NOMO-1 treated with DMSO at 0.1 percent for 48 hours (cell line): ENCODE data around the gene MEF2B.

Experiments
- DNase-seq: peaks from one replicate; lab custom pipeline; 2025; ENCODE audit not compliant: unreplicated experiment; lab: John Stamatoyannopoulos, UW

Gene MEF2B

DNA sequence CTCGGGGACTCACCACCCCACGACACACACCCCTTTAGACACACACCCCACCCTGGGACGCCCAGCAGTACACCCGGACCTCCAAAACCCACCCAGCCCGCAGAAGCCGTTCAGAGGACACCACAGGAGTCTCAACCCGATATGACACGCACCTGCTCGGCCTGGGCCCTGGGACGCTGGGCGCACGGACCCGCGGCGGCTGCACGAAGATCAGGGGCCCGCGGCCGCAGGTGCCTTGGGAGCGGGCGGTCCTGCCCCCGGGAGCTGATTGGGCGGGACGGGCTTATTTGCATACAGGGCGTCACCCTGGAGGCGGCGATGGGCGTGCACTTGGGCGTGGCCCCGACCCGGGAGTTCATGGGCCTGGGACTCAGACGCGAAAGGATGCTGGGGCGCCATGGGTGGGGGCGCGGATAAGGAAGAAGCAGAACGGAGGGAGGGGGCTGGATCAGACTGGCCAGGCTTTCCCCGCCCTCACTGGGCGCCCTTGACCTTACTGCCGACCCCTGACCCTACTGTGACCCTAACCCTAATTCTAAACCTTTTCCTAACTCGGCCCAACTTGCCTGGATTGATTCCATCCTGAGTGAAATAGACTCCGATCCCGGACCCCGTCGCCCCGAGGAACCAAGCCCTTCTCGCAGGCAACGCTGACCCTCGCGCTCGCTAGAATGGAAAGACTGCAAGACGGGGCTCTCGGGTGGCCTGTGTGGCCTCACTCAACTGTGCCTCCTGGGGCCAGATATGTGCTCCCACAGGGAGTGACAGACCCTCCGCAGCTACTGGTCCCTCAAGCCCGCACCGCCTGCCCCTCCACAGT lies at the start of gene MEF2B:
MEF2B (minus strand) TSS at position 211 of the 820 bp plus-strand sequence. CDS start 19,528 bp downstream, outside the sequence.
- DNase-seq, result peak; percentile 19

DNA sequence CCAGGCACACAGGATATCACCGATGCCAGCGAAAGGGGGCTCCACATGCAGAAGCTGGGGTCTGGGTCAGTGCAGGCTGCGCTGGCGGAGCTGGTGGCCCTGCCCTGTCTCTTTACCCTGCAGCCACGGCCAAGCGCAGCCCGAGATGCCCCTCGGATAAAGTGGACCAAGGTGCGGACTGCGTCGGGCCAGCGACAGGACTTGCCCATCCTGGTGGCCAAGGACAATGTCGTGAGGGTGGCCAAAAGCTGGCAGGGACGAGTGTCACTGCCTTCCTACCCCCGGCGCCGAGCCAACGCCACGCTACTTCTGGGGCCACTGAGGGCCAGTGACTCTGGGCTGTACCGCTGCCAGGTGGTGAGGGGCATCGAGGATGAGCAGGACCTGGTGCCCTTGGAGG lies 48.8 kb upstream of the MEF2B start:
- DNase-seq, result no peak

DNA sequence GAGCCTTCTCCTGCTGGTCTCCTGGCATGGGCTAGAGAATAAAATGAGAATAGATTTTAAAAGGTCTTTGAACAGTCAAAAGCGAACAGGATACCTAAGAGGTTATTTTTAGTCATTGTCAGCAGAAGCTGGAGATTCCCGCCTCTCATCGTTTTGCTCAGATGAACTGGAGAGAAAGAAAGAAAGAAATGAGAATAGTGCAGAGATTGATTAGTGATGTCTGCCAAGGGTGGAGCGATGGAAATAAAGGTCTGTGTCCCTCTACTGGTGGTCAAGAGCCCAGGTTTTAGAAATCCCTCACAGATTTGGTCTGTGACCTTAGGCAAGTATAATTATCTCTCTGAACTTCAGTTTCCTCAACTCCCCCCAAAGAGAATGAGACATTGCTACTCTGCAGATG lies 47.0 kb upstream of the MEF2B start:
- no peak for DNase-seq

DNA sequence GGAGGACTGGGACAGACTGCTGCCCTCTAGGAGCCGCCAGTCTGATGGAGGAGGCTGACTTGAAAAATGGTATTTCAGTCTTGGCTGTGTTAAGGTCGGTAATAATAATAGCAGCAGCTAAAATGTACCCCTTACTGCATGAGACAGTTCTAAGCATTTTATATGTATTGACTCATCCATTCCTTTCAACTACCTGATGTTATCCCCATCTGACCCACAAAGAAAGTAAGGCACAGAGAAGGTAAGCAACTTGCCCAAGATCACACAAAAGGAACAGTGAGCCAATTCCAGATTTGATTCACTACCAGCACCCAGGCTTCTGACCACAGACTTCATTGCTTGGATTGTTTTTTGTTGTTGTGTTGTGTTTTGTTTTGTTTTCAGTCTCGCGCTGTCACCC lies 45.7 kb upstream of the MEF2B start:
- no peak for DNase-seq

DNA sequence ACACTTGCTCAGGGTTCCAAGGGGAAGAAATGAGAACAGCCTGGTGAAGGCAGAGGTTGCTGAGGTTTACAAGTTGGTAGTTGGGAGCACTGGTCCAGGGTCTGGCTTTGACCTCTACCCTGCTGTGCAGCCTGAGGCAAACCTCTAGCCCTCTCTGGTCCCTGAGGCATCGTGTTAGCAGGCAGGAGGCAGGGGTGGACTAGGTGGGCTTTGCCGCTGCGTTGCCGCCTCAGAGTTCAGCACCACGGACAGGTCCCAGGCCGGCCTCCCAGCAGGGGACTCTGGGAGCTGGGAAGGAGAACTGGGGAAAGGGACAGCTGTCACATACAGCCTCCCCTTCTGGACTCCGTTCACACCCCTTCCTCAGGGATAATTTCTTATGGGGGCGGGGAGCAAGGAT lies 44.8 kb upstream of the MEF2B start:
- DNase-seq, result peak; percentile 27

DNA sequence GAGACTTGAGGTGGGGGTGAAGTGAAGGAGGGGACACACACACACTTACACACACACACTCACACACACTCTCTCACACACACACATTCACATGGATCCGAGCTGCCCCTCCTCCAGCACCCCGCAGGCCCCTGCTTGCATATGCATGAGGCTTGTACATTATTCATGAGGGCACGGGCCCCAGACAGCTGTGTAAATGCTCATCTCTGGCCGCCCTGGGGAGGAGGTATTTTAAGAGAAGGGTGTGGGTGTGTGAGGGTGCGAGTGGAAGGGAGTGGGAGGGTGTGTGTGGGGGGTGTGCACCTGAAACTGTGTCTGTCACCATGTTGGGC lies 44.1 kb upstream of the MEF2B start:
- DNase-seq, result no peak

DNA sequence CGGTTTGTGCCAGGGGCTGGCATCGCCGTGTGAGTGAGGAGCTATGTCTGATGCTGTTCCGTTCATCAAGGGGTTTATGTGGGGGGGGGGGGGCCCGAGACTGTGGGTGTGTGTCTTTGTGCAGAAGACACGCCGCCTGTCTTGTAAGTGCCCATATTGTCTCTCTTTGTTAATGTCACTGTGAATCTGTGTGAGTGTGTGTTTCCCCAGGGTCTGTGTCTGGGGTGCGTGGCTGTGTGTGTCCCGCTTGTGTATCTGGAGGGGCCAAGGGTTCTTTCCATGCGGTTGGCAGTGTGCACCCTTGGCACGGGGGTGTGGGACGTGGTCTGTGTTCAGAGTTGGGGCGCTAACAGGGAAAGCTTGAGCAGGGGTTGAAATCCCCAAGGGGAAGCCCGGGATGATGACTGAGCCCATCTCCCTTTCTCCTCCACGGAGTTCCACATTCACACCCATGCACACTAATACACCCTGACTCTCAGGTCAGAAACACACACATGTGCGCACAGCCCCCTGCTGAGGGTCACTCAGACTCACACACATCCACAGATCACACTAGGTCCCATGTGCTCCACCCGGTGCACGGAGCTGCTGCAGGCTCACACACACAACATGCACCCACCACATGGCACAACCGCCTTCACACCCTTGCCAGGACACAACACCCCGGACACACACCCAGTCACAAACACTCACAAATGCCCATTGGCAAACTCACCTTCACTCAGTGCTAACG lies 43.5 kb upstream of the MEF2B start:
- no peak for DNase-seq

DNA sequence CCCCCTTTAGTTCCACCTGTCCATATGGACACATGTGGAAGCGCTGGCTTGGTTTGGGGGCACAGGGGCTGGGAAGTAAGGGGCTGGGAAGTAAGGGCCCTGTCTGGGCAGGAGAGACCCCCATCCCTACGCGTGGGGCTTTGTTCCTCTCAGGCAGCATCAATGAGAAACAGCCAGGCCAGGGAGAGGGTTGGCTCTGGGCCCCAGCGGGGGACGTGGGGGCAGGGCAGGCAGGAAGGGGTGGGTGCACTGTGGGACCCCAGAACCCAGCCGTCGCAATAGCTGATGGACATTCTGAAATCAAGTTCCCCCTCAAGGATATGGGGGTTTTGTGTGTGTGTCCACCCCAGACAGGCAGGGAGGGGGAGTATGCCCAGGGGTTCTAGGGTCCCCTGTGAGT lies 42.9 kb upstream of the MEF2B start:
- DNase-seq, result no peak

DNA sequence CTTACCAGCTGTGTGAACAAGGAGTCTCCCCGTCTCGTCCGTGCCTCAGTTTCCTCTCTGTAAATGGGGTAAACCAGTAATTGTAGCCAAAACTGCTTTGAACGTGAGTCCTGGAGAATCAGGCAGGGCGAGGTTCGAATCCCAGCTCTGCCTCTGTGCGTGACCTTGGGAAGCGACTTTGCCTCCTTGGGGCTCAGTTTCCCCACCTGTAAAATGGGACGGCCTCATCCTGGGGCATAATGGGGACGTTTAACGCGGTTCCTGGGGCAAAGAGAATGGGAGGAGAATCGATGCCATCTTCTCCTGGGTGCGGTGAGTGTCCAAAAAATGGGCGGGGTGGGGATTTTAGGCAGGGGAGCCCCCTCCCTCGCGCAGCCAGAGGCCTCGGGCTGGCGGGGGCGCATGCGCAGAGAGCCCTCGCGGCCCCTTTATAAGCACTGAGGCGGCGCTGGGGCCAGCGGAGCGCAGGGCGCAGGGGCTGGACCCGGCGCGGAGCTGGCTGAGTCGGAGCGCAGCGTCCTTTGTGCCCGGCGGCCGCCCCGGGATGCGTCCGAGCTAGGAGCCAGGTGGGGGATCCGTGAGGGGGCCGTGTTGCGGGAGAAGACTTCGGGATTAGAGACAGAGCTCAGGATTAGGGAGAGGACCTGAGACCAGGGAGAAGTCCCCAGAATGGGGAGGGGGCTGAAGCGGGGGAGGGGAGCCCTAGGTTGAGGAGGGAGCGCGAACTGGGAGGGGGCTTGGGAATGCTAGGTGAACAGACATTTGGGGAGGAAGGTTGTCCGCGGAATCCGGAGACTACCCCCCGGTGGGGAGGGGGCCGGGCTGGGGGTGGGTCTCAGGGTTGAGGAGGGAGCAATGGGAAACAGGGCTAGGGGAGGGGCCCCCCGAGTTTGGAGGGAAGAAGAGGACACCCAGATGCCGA lies 41.7 kb upstream of the MEF2B start, which contains the start of gene NCAN:
NCAN (plus strand) TSS at position 460 of the 922 bp plus-strand sequence. CDS start 4,996 bp downstream, outside the sequence.
- no peak for DNase-seq

DNA sequence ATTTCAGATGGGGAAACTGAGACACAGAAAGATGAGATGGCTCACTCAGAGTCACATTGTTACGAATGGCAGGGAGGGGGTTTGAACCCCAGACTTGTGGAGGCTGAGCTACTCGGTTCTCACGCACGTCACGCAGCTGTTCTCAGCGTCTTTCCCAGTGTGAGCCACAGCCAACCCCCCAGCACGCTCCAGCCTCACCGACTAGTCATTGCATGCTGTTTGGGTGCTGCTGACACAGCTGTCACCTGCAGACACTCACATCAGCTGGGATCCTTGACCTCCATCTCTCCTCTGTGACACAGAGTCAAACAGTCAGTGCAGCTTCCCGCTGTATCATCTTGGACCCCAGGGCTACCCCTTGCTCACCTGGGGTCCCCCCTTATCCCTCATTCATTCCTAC lies 39.3 kb upstream of the MEF2B start:
- no peak for DNase-seq

DNA sequence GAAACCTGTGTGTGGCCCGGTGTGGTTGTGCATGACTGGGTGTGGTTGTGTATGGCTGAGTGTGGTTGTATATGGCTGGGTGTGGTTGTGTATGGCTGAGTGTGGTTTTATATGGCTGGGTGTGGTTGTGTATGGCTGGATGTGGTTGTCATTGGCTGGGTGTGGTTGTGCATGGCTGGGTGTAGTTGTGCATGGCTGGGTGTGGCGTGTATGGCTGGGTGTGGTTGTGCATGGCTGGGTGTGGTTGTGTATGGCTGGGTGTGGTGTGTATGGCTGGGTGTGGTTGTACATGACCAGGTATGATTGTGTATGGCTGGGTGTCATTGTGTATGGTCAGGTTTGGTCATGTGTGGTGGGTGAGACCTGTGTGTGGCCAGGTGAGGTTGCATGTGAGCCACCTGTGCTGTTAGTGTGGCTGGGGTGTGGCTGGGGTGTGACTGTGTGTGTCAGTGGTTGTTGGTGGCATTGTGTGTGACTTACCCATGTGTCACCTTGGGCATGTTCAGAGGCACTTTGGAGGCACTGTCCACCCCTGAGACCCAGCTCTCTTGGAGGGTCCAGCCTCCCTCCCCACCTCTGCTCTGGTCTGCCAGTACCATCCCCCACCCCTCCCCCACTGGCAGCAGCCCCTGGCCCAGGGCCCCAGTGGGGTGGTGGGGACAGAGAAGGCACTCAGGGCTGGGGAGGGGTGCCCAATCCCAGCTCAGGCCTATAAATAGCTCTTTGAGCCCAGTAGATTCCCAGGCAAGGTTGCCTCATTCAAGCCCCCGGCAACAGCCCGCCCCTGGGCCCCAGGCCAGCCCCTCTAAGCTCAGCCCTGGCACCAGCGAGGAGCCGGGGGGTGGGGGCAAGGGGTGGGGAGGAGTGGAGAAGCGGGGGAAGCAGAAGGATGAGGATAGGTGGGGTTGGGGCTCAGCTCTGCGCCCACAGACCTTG lies 37.8 kb upstream of the MEF2B start:
- DNase-seq, result no peak

DNA sequence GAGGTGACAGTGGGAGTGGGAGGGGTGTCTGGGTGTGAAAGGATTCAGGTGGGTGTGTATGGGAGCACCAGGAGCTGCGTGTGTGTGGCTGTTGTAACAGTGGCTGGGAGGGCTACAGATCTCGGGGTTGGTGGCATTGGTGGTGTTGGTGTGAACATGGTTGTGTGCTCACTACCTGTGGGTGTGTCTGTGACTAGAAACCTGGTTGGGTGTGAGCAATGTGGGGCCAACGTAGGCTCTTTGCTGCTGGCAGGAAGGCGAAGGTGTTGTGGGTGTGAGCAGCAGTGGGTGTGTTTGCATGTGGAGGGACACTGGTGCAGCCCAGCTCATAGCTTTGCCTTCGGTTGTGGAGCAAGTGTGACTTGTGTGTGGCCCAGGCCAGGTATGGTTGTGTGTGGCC lies 36.9 kb upstream of the MEF2B start:
- no peak for DNase-seq

DNA sequence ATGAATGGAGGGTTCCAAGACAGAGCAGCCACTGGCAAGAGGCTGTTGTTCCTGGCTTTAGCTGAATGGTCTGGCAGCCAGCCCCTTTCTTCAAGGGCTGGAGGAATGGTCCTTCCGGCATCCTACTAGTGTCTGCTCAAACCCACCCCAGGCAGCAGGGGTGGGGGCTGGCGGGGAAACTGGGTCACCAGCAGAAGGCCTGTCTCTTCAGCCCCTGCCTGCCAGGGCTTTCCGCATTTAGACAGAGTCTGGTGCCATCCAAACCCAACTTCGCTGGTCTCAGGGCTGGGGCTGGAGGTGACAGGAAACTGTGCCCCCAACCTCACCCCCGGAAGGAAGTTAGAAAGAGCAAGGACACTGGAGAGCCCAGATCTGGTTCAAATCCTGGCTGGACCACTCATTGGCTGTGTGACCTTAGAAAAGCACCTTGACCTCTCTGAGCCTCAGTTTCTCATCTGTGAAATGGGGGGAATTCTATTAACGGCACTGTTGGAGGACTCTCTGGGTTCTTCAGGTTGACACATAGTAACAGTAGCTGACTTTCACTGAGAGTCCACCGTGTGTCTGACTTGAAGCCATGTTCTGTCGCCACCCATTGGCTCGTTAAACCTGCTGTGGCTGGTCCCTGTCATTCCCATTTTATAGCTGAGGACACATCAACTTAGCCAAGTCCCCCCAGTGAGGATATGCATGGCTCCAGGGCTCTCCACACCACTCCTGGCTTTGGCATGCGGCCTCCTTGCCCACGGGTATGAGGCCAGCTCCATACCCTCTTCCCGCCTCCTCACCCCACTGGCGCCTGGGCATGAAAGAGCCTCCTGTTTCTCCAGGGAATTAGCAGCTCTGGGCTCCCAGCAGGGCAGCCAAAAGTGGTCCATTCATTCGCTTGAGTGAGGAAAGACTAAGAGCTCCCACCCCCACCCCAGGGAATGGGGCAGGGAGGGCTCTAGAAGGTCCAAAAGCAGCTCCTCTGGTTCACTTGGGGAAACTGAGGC lies 35.6 kb upstream of the MEF2B start:
- DNase-seq, result no peak

DNA sequence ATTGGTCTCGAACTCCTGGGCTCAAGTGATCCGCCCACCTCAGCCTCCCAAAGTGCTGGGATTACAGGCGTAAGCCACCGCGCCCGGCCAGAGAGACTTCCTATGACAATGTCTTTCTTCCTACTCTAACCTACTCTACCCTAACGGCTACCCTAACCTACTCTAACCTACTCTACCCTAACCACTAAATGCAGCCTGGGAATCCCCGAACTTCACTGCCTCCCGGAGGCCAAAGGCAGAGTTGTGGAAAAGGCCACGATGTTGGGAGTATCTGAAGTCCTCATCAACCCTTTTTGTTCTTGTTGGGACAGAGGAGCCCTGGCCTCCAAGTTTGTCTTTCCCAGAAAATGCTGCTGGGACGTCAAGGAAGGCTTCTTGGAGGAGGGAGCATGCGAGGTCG lies 34.1 kb upstream of the MEF2B start:
- DNase-seq, result no peak

DNA sequence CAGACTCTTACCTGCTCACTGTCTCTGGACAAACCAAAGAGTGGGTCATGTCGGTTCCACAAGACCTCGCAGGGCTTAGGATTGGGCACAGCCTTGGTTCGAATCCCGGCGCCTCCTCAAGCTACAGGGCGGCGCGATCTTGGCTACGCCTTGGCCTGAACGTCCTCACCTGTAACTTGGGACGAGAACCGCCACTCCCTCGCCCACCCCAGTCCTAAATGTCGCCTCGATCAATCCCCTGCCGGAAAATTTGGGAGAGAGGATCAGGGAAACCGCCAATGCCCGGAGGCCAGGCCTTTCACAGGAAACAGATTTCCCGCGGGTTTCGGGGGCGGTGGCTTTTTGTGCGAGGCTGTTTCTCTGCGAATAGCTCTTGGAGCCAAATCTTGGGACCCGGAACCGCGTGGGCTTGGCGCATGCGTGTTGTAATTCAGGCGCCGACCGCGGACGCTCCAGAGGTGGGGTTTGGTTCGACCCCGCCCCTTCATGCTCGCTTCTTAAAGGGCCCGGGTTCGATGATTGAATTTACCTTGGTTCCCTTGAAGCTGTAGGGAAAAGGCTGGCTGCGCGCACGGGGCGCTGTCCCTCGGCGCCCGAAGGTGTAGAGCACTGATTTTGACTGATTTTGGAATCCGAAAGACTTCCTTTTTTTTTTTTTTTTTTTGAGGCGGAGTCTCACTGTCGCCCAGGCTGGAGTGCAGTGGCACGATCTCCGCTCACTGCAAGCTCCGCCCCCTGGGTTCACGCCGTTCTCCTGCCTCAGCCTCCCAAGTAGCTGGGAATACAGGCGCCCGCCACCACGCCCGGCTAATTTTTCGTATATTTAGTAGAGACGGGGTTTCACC lies 33.2 kb upstream of the MEF2B start, which contains the start of gene NR2C2AP:
NR2C2AP (minus strand) TSS at position 403 of the 845 bp plus-strand sequence; CDS start at position 49, 354 bp downstream.
- DNase-seq, result peak; percentile 91

DNA sequence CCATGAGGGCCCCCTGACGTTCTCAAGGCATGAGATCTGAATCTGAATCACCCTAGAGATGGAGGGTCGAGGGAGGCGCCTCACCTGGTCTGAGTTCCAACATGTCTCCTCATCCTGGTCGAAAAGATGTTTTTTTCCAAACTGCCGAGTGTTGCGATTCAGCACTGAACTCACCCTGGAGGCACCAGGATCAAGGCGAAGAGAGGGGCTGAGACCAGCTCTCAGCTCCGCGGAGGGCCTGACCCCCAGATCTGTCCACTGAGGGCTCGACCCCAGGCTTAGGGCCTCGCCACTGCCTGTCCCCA lies 32.6 kb upstream of the MEF2B start:
- no peak for DNase-seq

DNA sequence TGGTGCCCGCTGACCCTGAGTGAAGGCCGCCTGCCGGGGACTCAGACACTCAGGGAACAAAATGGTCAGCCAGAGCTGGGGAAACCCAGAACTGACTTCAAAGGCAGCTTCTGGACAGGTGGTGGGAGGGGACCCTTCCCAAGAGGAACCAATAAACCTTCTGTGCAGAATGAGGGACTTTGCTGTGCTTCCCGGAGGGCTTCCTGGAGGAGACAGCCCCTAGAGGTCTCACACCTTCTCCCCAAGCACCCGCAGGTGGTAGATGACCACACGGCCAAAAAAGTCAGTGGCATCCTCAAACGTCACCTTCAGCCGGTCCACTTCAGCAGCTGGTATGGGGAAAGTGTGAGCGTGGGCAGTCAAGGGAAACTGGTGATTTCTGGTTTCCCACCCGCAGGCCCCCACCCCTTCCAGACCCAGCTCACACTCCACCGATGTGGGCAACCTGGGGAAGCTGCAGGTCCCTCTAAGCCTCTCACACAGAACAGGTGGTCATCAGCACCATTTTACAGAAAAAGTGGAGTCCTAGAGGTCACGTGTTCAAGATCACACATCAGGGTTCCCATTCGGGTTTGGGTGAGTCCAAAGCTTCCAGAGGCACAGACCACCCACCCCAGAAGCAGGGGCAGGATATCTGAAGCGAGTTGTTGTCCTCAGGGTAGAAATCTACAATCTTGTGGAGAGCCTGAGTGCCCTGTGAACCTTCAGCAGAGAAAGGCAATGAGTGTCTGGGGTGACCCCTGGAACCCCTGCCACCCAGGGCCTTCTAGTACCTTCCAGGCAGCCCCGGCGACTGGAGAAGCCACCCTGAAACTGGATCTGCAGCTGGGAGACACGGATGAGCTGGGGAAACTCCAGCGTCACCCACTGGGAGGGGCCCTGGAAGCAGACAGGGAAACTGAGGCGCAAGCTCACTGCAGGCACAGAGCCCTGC lies 31.9 kb upstream of the MEF2B start:
- no peak for DNase-seq
